D721Med (cell line): ENCODE measurements around the gene DDX1.
"Not testable (repeated sequence)": the region's sequence is repeated elsewhere in the genome, so short reads cannot be mapped to it uniquely, and the experiment has no call there.

Experiments
- DNase-seq: peaks from one replicate; pipeline ENCODE4 v3.0.0; 2011; ENCODE audit warnings: low spot score; ENCODE audit not compliant: insufficient read length
- FAIRE-seq: peaks from 2 replicates; lab custom pipeline; 2011; peaks lifted over from hg19 to GRCh38; lab: Jason Lieb, UNC
- CTCF ChIP-seq: IDR thresholded peaks from 2 replicates; pipeline ENCODE4 v1.5.1; 2012; ENCODE audit warnings: mild to moderate bottlenecking, control low read depth; ENCODE audit not compliant: insufficient read depth; ENCODE audit errors: missing control alignments

DDX1 gene

GRCh38 chr2:15617778-15618448 lies 26.2 kb downstream of the DDX1 start:
- no peak for TF ChIP-seq CTCF
- FAIRE-seq, result no peak
- DNase-seq, result no peak

- no peak for FAIRE-seq
- no peak for DNase-seq
- no peak for TF ChIP-seq CTCF
Measured at GRCh38 chr2:15618449-15618855, 26.8 kb downstream of the DDX1 start.

GRCh38 chr2:15619076-15619475 lies 27.4 kb downstream of the DDX1 start:
- no peak for TF ChIP-seq CTCF
- no peak for DNase-seq
- no peak for FAIRE-seq

GRCh38 chr2:15619510-15619909 lies 27.8 kb downstream of the DDX1 start:
- no peak for TF ChIP-seq CTCF
- DNase-seq, result no peak
- FAIRE-seq, result no peak

- DNase-seq, result no peak
- FAIRE-seq, result no peak
- TF ChIP-seq CTCF, result no peak
Measured at GRCh38 chr2:15619938-15620337, 28.3 kb downstream of the DDX1 start.

GRCh38 chr2:15620340-15620739 lies 28.7 kb downstream of the DDX1 start:
- no peak for DNase-seq
- TF ChIP-seq CTCF, result no peak
- FAIRE-seq, result no peak

- peak; percentile 51 for FAIRE-seq
- no peak for DNase-seq
- no peak for TF ChIP-seq CTCF
Measured at GRCh38 chr2:15620857-15621471, 29.3 kb downstream of the DDX1 start.

GRCh38 chr2:15621472-15621870 lies 29.8 kb downstream of the DDX1 start:
- DNase-seq, FAIRE-seq: not testable (repeated sequence)
